Measurements from ENCODE around the gene SLC9A1.

SLC9A1 gene

GRCh38 chr1:27113861-27114260 is 41.1 kb downstream of the SLC9A1 start:
- Histone ChIP-seq H3K36me3 (ENCODE audit: control insufficient read depth, insufficient read depth, low read length) (no peaks in the 10 kb centered on the region), H3K4me1 (no peaks in the 10 kb centered on the region), H3K9me3 (ENCODE audit: control insufficient read depth, low read length) (no peaks in the 10 kb centered on the region), H3K27me3 (ENCODE audit: control insufficient read depth, insufficient read depth, low read length) (no peaks in the 10 kb centered on the region), H2AFZ (no peak overlapping the region), H3K4me3 (ENCODE audit: low read depth, low read length) (no peak overlapping the region), H3K79me2 (no peaks in the 10 kb centered on the region), H3K9ac (no peak overlapping the region), H3K4me2 (ENCODE audit: low read length) (no peak overlapping the region), H3K27ac (no peak overlapping the region)
- TF ChIP-seq CTCF (IDR thresholded peaks at IDR 0.05): no peak

DNA sequence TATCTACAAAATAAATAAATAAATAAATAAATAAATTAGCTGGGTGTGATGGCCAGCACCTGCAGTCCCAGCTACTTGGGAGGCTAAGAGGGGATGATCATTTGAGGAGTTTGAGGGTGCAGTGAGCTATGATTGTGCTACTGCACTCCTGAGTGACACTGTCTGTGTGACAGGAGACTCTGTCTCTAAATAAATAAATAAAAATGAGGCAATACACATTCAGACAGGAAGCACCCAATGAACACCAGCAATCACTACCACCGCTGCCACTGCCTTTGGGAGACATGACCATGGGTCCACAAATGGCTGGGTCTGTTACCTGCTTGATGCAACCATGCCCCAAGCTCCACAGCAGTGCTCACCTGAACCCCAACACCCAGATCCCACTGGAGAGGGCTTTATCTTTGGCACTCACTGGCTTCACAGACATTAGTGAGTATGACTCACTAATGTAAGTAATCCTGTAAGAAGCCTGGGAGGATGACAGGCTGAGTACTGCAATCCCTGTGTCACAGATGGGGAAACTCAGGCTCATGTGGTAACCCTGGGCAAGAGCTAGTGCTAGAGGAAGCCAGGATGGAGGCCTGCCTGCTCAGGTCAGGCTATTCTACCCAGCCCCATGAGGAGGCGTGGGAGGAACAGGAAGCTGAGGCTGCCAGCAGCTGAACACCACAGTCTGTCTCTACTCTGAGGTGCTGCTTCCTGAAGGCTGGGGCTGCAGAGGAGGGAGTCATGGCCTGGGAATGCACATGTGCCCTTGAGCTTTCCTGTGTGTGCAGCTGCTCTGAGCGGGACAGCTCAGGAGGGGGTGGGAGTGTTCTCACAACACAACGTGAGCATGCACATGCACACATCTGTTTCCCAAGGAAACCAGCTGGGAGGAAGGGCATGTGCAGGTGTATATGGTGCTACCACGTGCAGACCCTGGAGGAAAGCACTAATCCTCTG is 43.0 kb downstream of the SLC9A1 start:
- Histone ChIP-seq H3K79me2 (no peaks in the 10 kb centered on the region), H2AFZ (no peak overlapping the region), H3K9me3 (ENCODE audit: control insufficient read depth, low read length) (no peaks in the 10 kb centered on the region), H3K4me3 (ENCODE audit: low read depth, low read length) (no peak overlapping the region), H3K27ac (no peak overlapping the region), H3K36me3 (ENCODE audit: control insufficient read depth, insufficient read depth, low read length) (no peaks in the 10 kb centered on the region), H3K9ac (no peak overlapping the region), H3K27me3 (ENCODE audit: control insufficient read depth, insufficient read depth, low read length) (no peaks in the 10 kb centered on the region), H3K4me2 (ENCODE audit: low read length) (no peak overlapping the region), H3K4me1 (no peaks in the 10 kb centered on the region)
- no peak for TF ChIP-seq CTCF (IDR thresholded peaks at IDR 0.05)

- Histone ChIP-seq H2AFZ (no peak overlapping the region), H3K4me1 (no peaks in the 10 kb centered on the region), H3K4me2 (ENCODE audit: low read length) (no peak overlapping the region), H3K27ac (no peak overlapping the region), H3K9ac (no peak overlapping the region), H3K27me3 (ENCODE audit: control insufficient read depth, insufficient read depth, low read length) (no peaks in the 10 kb centered on the region), H3K36me3 (ENCODE audit: control insufficient read depth, insufficient read depth, low read length) (no peaks in the 10 kb centered on the region), H3K79me2 (no peaks in the 10 kb centered on the region), H3K4me3 (ENCODE audit: low read depth, low read length) (no peak overlapping the region), H3K9me3 (ENCODE audit: control insufficient read depth, low read length) (no peaks in the 10 kb centered on the region)
- TF ChIP-seq CTCF (IDR thresholded peaks at IDR 0.05): no peak
These were observed 45.7 kb downstream of the SLC9A1 start for GRCh38 chr1:27109103-27109822.

DNA sequence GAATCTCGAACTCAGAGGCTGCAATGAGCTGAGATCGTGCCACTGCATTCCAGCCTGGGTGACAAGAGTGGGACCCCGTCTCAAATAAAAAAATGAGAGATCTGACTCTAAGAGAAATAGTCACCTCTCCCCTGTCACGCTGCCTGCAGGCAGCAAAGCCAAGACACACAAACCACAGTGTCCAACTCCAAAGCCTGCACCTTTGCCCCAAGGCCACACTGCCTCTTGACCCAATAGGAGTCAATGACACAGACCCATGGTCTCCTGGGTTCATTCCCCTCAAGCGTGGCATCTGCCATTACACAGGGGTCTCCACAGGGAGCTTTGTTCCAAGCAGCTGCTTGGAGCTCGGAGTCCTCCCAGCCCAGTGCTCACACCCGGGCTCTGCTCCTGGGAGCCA is 46.3 kb downstream of the SLC9A1 start:
- Histone ChIP-seq H3K36me3 (ENCODE audit: control insufficient read depth, insufficient read depth, low read length) (no peaks in the 10 kb centered on the region), H3K4me2 (ENCODE audit: low read length) (no peak overlapping the region), H3K27ac (no peak overlapping the region), H3K9me3 (ENCODE audit: control insufficient read depth, low read length) (no peaks in the 10 kb centered on the region), H2AFZ (no peak overlapping the region), H3K79me2 (no peaks in the 10 kb centered on the region), H3K4me3 (ENCODE audit: low read depth, low read length) (no peak overlapping the region), H3K4me1 (no peaks in the 10 kb centered on the region), H3K9ac (no peak overlapping the region), H3K27me3 (ENCODE audit: control insufficient read depth, insufficient read depth, low read length) (no peaks in the 10 kb centered on the region)
- TF ChIP-seq CTCF (IDR thresholded peaks at IDR 0.05): no peak

All from parathyroid adenoma (tissue), 2 donors.